GM19324 (cell line): Measurements from ENCODE around the gene DEUP1.
"Not testable (repeated sequence)": the region's sequence is repeated elsewhere in the genome, so short reads cannot be mapped to it uniquely, and the experiment has no call there.

ENCODE experiments used
- ATAC-seq: cut with Tn5 transposase; IDR thresholded peaks from one replicate; pipeline ENCODE4 v1.9.1; 2021; ENCODE audit warnings: mild to moderate bottlenecking, moderate library complexity; ENCODE audit not compliant: unreplicated experiment, low FRiP score

Gene DEUP1

GRCh38 chr11:93330446-93330984 is at the start of gene DEUP1:
Gene DEUP1, plus strand, starts transcription at chr11:93330742. Its CDS starts 1,518 bp downstream, at chr11:93332260.
- ATAC-seq: no peak

- no peak for ATAC-seq
Measured at GRCh38 chr11:93285430-93285829, 45.1 kb upstream of the DEUP1 start.

- ATAC-seq: no peak
Measured at GRCh38 chr11:93287434-93287833, 43.1 kb upstream of the DEUP1 start.

- no peak for ATAC-seq
Measured at GRCh38 chr11:93288079-93288478, 42.5 kb upstream of the DEUP1 start.

- ATAC-seq: no peak
Measured at GRCh38 chr11:93288767-93289166, 41.8 kb upstream of the DEUP1 start.

- no peak for ATAC-seq
Measured at GRCh38 chr11:93289782-93290463, 40.6 kb upstream of the DEUP1 start.

- ATAC-seq: no peak
Measured at GRCh38 chr11:93291110-93291509, 39.4 kb upstream of the DEUP1 start.

- no peak for ATAC-seq
Measured at GRCh38 chr11:93291898-93292297, 38.6 kb upstream of the DEUP1 start.

GRCh38 chr11:93295921-93296575 is 34.5 kb upstream of the DEUP1 start:
- ATAC-seq: no peak

GRCh38 chr11:93303689-93304088 is 26.9 kb upstream of the DEUP1 start:
- ATAC-seq: no peak

GRCh38 chr11:93314399-93314798 is 16.1 kb upstream of the DEUP1 start:
- ATAC-seq: not testable (repeated sequence)

- ATAC-seq: no peak
Measured at GRCh38 chr11:93319224-93319839, 11.2 kb upstream of the DEUP1 start.

- no peak for ATAC-seq
Measured at GRCh38 chr11:93320230-93320629, 10.3 kb upstream of the DEUP1 start.

- no peak for ATAC-seq
Measured at GRCh38 chr11:93322207-93322606, 8.3 kb upstream of the DEUP1 start.

- ATAC-seq: no peak
Measured at GRCh38 chr11:93323747-93324146, 6.8 kb upstream of the DEUP1 start.

GRCh38 chr11:93324500-93324899 is 6.0 kb upstream of the DEUP1 start:
- ATAC-seq: no peak

- no peak for ATAC-seq
Measured at GRCh38 chr11:93326681-93327080, 3.9 kb upstream of the DEUP1 start.

GRCh38 chr11:93329936-93330445 is 551 bp upstream of the DEUP1 start:
- no peak for ATAC-seq

GRCh38 chr11:93340223-93340622 is 9.7 kb downstream of the DEUP1 start:
- no peak for ATAC-seq

GRCh38 chr11:93344855-93345333 is 14.4 kb downstream of the DEUP1 start:
- no peak for ATAC-seq

- ATAC-seq: no peak
Measured at GRCh38 chr11:93348930-93349329, 18.4 kb downstream of the DEUP1 start.
